AG04449 (cell line): ENCODE results near the gene CHMP4B.

Source experiments
- CTCF ChIA-PET: fragments of 350-600 bp; formaldehyde crosslinking; extraction: SDS; loops from one replicate; lab custom pipeline; 2021; ENCODE audit warnings: antibody characterized with exemption; lab: Yijun Ruan, JAX
- POLR2A ChIA-PET: fragments of 400-600, 350-600 bp; formaldehyde crosslinking; extraction: SDS; loops from one replicate; lab custom pipeline; 2020; ENCODE audit warnings: antibody characterized with exemption, inconsistent platforms; lab: Yijun Ruan, JAX
- DNase-seq: peaks from one replicate; pipeline ENCODE4 v3.0.0-alpha.2; 2010; ENCODE audit warnings: low read depth, low spot score
- H3K4me3 ChIP-seq: 2 replicates; pipeline ENCODE4 v1.5.1; 2011; ENCODE audit warnings: low read depth, mild to moderate bottlenecking, control low read depth, low read length
- CTCF ChIP-seq: IDR thresholded peaks from one replicate; pipeline ENCODE4 v1.5.1; 2011; ENCODE audit warnings: mild to moderate bottlenecking, moderate library complexity, low read length, control low read depth, inconsistent platforms; ENCODE audit not compliant: insufficient read depth; ENCODE audit errors: missing control alignments

CHMP4B gene

DNA sequence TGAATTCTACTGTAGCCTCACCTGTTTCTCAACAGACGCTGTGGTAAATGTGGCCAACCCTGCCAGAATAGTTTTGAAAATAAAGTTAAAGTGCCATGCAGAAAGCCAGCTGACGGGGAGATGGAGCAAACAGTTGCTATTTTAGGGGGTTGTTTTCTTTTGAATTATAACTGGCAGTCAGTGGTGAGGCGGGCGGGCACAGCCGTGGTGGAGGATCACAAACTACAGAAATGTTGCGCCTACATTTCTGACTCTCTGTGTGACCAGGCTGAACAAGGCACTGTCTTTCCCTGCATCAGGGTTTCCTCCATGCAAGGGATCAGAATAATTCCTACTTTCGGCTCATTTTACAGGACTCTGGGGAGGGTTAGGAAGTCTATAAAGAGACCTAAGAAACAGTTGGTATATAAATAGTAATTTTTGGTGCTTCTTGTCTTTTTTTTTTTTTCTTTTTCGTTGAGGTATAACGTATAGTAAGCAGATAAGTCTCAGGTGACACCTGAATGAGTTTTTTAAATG is 17.2 kb downstream of the CHMP4B start:
- TF ChIP-seq CTCF = no peak
- H3K4me3 ChIP-seq = no peak overlapping the region
- ChIA-PET POLR2A (no interaction called here), CTCF (interaction anchor here (1.4 kb wide), 1 partner anchor 16 kb away, joined by 5 read pairs; no protein-coding TSS in a partner anchor)
- DNase-seq = no peak

- POLR2A ChIA-PET = no interaction called here
- DNase-seq = no peak
- no peak for TF ChIP-seq CTCF
- H3K4me3 ChIP-seq = no peak overlapping the region
- CTCF ChIA-PET = interaction anchor here (1.4 kb wide), 1 partner anchor 17 kb away, joined by 5 read pairs; no protein-coding TSS in a partner anchor
Observed at GRCh38 chr20:33828967-33829560, 17.9 kb downstream of the CHMP4B start.

GRCh38 chr20:33829636-33830035 is 18.5 kb downstream of the CHMP4B start:
- no peak for TF ChIP-seq CTCF
- ChIA-PET POLR2A (no interaction called here), CTCF (interaction anchor here (1.4 kb wide), 1 partner anchor 17 kb away, joined by 5 read pairs; no protein-coding TSS in a partner anchor)
- DNase-seq = no peak
- H3K4me3 ChIP-seq = no peak overlapping the region

- CTCF ChIA-PET = interaction anchor here (1.3 kb wide), 1 partner anchor 13 kb away, joined by 3 read pairs; no protein-coding TSS in a partner anchor
Observed at GRCh38 chr20:33830371-33830770, 19.2 kb downstream of the CHMP4B start.

GRCh38 chr20:33832103-33832804 is 21.1 kb downstream of the CHMP4B start:
- ChIA-PET POLR2A (no interaction called here), CTCF (interaction anchor here (1.4 kb wide), 1 partner anchor 19 kb away, joined by 3 read pairs; no protein-coding TSS in a partner anchor)
- H3K4me3 ChIP-seq = no peak overlapping the region
- DNase-seq = no peak
- TF ChIP-seq CTCF = no peak

More at GRCh38 chr20:33830371-33830770, 19.2 kb downstream of the CHMP4B start:
- POLR2A ChIA-PET = interaction anchor here (0.5 kb wide), 1 partner anchor 111 kb away, joined by 3 read pairs; no protein-coding TSS in a partner anchor
- DNase-seq = no peak
- TF ChIP-seq CTCF = no peak
- H3K4me3 ChIP-seq = no peak overlapping the region

DNA sequence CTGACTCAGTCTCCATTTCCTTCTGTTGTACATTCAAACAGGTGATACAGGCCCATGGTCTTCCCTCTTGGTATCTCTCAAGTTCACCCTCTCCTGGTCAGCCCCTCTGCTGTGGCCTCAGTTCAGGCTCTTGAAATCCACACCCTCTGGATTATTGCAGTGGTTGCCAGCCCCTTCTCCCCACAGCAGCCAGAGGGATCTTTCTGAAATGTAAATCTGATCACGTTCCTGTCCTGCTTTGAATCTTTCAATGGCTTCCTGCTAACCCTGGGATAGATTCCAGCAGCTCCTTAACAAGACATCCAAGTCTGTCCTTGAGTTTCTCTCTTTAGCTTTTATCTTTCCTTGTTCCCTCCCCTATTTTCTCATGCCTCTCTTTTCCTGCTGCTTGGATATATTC is 22.2 kb downstream of the CHMP4B start:
- ChIA-PET POLR2A (no interaction called here), CTCF (no interaction called here)
- H3K4me3 ChIP-seq = no peak overlapping the region
- no peak for DNase-seq
- TF ChIP-seq CTCF = no peak
